Activated T-cell treated with anti-CD3 and anti-CD28 coated beads, Interleukin-2, amount 50 U/mL, for 1 hour (primary cell): Measurements from ENCODE around the gene PLA2G10.
"Not testable (repeated sequence)": the region's sequence is repeated elsewhere in the genome, so short reads cannot be mapped to it uniquely, and the experiment has no call there.

Source experiments
- DNase-seq: peaks from one replicate; pipeline ENCODE4 v3.0.0-alpha.2; 2020

PLA2G10 gene

GRCh38 chr16:14658063-14658462, 36.0 kb downstream of the PLA2G10 start:
- no peak for DNase-seq

- no peak for DNase-seq
Observed at GRCh38 chr16:14652726-14653125, 41.4 kb downstream of the PLA2G10 start.

GRCh38 chr16:14650629-14651028, 43.5 kb downstream of the PLA2G10 start:
- DNase-seq: no peak

- DNase-seq: no peak
Observed at GRCh38 chr16:14649816-14650215, 44.3 kb downstream of the PLA2G10 start.

GRCh38 chr16:14641926-14642325, 52.2 kb downstream of the PLA2G10 start:
- DNase-seq: no peak

GRCh38 chr16:14641206-14641605, 52.9 kb downstream of the PLA2G10 start:
- no peak for DNase-seq

- DNase-seq: no peak
Observed at GRCh38 chr16:14640538-14640937, 53.6 kb downstream of the PLA2G10 start.

- not testable (repeated sequence) for DNase-seq
Observed at GRCh38 chr16:14636951-14637240, 57.2 kb downstream of the PLA2G10 start.

- not testable (repeated sequence) for DNase-seq
Observed at GRCh38 chr16:14636179-14636950, 57.7 kb downstream of the PLA2G10 start.

GRCh38 chr16:14635395-14636165, 58.5 kb downstream of the PLA2G10 start:
- no peak for DNase-seq

- no peak for DNase-seq
Observed at GRCh38 chr16:14634389-14634725, 59.8 kb downstream of the PLA2G10 start.

GRCh38 chr16:14632693-14633569, 61.2 kb downstream of the PLA2G10 start, which contains the start of gene BFAR:
TSS of gene BFAR (plus strand) at chr16:14632951. CDS start at chr16:14644347, 11,396 bp downstream.
- DNase-seq: peak; percentile 99

- DNase-seq: not testable (repeated sequence)
Observed at GRCh38 chr16:14630620-14631330, 63.3 kb downstream of the PLA2G10 start.

- peak; percentile 98 for DNase-seq
Observed at GRCh38 chr16:14629919-14630619, 64.0 kb downstream of the PLA2G10 start, which contains the start of gene PARN. TSS of gene PARN (minus strand) at chr16:14630260. CDS start at chr16:14630125, 135 bp downstream.

GRCh38 chr16:14629612-14629918, 64.5 kb downstream of the PLA2G10 start:
- DNase-seq: no peak

GRCh38 chr16:14628806-14629611, 65.1 kb downstream of the PLA2G10 start:
- no peak for DNase-seq

GRCh38 chr16:14627078-14627477, 67.0 kb downstream of the PLA2G10 start:
- DNase-seq: no peak
